ENCODE data around the gene SLC44A2.

GRCh38 chr19:10686661-10687517 is 61.5 kb downstream of the SLC44A2 start:
- TF ChIP-seq, protein P1, sequence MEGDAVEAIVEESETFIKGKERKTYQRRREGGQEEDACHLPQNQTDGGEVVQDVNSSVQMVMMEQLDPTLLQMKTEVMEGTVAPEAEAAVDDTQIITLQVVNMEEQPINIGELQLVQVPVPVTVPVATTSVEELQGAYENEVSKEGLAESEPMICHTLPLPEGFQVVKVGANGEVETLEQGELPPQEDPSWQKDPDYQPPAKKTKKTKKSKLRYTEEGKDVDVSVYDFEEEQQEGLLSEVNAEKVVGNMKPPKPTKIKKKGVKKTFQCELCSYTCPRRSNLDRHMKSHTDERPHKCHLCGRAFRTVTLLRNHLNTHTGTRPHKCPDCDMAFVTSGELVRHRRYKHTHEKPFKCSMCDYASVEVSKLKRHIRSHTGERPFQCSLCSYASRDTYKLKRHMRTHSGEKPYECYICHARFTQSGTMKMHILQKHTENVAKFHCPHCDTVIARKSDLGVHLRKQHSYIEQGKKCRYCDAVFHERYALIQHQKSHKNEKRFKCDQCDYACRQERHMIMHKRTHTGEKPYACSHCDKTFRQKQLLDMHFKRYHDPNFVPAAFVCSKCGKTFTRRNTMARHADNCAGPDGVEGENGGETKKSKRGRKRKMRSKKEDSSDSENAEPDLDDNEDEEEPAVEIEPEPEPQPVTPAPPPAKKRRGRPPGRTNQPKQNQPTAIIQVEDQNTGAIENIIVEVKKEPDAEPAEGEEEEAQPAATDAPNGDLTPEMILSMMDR (conservative IDR thresholded peaks at IDR 0.05) = no peak
- TF ChIP-seq ZFX (IDR thresholded peaks at IDR 0.05) = no peak

All from C4-2B (cell line).